Dermis blood vessel endothelial cell (primary cell): ENCODE measurements around the gene RETREG2. TPM values are rescaled to one million over a fixed set of nuclear protein-coding genes. Genes with fewer than 3 reads are reported as not detected.
A peak's percentile ranks its signal among the peaks of the same experiment; 100 is the strongest.
"Not testable (repeated sequence)": the region's sequence is repeated elsewhere in the genome, so short reads cannot be mapped to it uniquely, and the experiment has no call there.

Experiments
- DNase-seq: peaks from one replicate; pipeline ENCODE4 v3.0.0; 2010
- total RNA-seq: library from RNA; depleted of rRNA; stranded (reverse); fragments of >200 nt; gene quantifications from 2 replicates; pipeline ENCODE4 v1.2.3, GENCODE V29; 2014

Gene RETREG2
- total RNA-seq, 1 donor from 2014 or later, result 75.4 TPM

DNA sequence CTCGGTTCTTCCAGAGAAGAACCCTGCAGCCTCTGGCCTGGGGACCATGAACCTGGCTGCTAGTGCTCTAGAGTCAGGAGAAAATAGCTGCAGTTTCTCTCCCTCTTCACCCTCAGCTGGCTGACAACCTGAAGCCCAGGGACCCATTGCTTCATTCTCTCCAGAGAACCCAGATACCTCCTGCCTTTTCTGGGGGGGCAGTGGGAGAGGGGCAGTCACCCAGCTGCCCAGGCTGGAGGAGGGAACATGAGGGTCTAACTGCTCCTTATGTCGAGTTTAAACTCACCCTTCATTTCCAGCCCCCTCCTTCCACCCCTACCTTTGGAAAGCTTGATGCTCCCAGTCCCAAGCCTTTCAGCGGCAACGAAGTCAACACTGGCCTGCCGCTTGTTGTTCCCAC lies 20.9 kb downstream of the RETREG2 start:
- no peak for DNase-seq

DNA sequence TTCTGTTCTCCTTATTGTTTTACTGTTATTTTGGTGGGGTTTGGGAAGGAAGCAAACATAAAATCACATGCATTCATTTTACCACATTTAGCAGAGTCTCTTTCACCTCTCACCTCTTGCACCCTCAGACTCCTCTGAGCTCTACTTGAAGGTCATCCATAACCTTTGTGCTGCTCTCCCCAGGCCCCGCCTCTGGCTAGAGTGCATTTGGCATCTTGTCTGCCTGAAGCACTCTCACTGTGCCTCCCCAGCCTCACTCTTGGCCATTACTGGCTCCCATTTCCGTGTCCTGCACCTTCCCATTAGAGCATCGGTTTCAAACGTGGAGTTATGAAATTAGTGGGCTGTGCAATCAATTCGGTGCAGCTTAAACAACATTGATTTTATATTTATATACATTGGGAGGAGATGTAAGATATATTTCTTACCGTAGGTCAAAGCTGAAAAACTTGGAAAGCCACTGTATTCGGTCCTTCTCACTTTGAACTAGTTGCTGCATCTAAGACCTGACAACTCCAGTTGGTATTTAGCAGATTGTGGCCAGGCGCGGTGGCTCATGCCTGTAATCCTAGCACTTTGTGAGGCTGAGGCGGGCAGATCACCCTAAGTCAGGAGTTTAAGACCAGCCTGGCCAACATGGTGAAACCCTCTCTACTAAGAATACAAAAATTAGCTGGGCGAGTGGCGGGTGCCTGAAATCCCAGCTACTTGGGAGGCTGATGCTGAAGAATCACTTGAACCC lies 21.6 kb downstream of the RETREG2 start:
- no peak for DNase-seq

DNA sequence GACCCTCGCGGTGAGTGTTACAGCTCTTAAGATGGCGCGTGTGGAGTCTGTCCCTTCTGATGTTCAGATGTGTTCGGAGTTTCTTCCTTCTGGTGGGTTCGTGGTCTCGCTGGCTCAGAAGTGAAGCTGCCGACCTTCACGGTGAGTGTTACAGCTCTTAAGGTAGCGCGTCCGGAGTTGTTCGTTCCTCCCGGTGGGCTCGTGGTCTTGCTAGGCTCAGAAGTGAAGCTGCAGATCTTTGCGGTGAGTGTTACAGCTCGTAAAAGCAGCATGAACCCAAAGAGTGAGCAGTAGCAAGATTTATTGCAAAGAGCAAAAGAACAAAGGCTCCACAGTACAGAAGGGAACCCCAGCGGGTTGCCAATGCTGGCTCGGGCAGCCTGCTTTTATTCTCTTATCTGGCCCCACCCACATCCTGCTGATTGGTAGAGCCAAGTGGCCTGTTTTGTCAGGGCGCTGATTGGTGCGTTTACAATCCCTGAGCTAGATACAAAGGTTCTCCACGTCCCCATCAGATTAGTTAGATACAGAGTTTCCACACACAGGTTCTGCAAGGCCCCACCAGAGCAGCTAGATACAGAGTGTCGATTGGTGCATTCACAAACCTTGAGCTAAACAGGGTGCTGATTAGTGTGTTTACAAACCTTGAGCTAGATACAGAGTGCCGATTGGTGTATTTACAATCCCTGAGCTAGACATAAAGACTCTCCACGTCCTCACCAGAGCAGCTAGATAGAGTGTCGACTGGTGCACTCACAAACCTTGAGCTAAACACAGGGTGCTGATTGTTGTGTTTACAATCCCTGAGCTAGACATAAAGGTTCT lies 22.6 kb downstream of the RETREG2 start:
- DNase-seq, result not testable (repeated sequence)

DNA sequence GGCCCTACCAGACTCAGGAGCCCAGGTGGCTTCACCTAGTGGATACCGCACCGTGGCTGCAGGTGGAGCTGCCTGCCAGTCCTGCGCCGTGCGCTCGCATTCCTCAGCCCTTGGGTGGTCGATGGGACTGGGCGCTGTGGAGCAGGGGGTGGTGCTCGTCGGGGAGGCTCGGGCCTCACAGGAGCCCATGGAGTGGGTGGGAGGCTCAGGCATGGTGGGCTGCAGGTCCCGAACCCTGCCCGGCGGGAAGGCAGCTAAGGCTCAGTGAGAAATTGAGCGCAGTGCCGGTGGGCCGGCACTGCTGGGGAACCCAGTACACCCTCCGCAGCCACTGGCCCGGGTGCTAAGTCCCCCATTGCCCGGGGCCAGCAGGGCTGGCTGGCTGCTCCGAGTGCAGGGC lies 23.3 kb downstream of the RETREG2 start:
- DNase-seq, result not testable (repeated sequence)

DNA sequence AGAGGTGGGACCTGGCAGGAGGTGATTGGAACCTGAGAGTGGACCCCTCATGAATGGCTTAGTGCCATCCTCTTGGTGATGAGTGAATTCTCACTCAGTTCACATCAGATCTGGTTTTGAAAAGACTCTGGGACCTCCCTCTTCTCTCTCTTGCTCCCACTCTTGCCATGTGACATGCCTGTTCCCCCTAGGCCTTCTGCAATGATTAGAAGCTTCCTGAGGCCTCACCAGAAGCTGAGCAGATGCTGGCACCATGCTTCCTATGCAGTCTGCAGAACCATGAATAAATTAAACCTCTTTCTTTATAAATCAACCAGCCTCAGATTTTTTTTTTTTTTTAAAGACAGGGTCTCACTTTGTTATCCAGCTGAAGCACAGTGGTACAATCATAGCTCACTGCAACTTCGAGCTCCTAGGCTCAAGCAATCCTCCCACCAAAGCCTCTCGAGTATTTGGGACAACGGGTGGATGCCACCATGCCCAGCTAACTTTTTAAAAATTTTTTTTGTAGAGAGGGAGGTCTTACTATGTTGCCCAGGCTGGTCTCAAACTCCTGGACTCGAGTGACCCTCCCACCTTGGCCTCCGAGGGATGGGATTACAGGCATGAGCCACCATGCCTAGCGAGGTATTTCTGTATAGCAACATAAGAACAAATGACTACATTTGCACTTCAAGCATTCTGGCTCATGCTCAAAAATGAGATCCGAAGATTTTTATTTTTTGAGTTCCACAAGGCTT lies 26.5 kb downstream of the RETREG2 start:
- no peak for DNase-seq

DNA sequence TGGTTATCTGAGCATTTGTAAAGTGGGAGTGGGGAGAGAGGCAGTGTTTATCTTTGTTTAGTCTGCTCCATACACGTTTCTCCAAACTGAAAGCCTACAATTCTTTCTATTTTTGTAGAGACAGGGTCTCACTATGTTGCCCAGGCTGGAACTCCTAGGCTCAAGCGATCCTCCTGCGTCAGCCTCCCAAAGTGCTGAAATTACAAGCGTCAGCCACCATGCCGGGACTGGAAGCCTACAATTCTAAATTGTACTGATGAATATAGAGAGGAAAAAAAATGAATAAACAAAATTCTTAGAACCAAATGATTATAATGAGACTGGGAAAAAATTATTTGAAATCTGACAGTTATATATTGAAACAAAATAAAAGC lies 27.1 kb downstream of the RETREG2 start:
- no peak for DNase-seq

DNA sequence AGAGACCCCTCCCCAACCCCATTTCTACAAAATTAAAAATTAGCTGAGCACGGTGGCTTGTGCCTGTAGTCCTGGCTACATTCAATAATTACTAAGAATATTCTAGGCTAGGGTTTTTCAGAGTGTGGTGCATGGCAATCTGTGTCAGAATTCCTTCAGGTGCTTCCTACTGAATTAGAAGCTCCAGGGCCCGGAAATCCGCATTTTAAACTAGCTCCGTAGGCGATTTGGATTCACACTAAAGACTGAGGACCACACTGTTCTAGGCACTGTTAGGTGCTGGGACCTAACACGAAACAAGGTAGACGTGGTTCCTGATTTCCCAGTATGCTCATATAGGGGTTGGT lies 27.9 kb downstream of the RETREG2 start:
- no peak for DNase-seq

DNA sequence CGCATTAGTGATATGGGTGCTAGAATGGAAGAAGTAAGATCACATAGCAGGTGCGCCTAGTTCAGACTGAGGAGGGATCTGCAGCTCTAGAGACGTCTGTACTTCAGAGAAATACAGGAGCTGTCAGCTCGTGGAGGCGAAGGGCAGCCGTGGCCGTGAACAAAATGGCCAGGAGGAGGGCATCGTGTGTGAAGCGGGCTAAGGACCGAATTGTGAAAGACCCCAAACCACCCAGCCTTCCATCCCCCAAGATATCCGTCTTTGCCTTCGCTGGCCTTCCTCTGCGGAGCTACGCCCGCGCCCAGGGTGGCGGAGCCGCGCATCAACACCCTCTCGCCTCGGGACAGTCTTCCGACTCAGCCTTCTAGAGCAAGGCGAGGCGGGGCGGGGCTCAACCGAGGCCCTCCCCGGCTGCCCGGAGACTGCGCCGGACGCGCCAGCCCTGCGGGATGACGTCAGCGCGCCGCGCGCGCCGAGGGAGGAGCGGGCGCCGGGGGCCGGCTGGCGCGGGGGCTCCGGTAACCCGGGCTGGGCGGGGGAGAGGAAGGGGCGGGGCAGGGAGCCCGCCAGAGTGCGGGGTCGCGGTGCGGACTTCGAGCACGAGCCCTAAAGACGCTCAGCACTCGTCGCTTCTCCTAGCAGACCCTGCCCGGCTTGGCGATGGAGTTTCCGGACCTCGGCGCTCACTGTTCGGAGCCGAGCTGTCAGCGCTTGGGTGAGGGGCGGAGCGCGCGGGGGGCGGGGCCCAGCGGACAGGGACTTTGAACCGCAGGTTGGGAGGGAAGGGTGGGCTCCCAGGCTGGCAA lies 28.5 kb downstream of the RETREG2 start, which contains the start of gene ZFAND2B:
Gene ZFAND2B, plus strand, starts transcription at position 455 of the 806 bp plus-strand sequence. Its CDS starts 206 bp downstream, at position 661.
- peak; percentile 96 for DNase-seq

DNA sequence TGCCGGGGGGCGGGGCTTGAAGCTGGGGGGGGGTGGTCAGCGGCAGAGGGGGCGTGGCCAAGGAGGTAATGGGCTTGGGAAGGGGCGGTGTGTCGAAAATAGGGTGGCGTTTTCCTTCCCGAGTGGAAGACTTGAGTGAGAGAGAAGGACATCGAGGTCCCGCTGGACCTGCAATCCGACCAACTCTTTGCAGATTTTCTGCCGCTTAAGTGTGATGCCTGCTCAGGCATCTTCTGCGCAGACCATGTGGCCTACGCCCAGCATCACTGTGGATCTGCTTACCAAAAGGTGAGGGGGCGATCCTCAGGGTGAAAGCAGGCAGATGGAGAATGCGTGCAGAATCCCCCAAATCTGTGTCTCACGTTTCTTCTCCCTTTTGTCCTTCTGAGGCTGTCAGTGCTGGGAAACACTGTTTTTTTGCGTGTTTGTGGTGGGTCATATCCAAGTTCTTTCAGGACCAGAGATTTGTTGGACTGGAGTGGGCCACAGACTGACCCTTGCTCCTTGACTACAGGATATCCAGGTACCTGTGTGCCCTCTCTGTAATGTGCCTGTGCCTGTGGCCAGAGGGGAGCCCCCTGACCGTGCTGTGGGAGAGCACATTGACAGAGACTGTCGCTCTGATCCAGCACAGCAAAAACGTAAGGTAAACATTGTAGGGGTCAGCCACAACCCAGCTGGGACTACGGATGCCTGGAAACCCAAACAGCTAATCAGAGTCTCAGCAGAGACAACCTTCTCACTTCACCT lies 29.2 kb downstream of the RETREG2 start:
- DNase-seq, result peak; percentile 7

DNA sequence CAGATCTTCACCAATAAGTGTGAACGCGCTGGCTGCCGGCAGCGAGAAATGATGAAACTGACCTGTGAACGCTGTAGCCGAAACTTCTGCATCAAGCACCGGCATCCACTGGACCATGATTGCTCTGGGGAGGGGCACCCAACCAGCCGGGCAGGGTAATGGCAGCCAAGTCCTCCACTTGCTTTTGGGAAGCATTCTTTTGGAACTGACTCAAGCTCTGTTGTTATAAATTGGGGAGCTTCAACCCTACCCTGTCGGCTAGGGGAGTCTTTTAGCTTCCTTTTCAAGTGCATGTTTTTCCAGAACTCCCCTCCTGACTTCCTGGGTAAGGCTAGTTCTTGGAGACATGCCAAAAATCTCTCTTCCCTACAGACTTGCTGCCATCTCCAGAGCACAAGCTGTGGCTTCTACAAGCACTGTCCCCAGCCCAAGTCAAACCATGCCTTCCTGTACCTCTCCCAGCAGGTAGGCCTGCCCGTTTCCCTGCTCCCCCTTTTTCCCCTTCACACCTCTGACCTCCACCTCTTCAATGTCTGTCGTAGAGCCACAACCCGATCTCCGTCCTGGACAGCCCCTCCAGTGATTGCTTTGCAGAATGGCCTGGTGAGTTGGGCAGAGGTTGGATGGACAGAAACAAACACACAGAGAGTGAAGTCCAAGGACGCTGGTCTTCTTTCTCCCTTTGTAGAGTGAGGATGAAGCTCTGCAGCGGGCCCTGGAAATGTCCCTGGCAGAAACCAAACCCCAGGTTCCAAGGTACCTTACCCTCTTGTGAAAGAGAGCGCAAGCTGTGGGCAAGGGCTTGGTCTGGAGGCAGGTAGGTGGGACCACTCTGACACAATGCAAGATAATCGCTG lies 30.0 kb downstream of the RETREG2 start:
- DNase-seq, result peak; percentile 45

DNA sequence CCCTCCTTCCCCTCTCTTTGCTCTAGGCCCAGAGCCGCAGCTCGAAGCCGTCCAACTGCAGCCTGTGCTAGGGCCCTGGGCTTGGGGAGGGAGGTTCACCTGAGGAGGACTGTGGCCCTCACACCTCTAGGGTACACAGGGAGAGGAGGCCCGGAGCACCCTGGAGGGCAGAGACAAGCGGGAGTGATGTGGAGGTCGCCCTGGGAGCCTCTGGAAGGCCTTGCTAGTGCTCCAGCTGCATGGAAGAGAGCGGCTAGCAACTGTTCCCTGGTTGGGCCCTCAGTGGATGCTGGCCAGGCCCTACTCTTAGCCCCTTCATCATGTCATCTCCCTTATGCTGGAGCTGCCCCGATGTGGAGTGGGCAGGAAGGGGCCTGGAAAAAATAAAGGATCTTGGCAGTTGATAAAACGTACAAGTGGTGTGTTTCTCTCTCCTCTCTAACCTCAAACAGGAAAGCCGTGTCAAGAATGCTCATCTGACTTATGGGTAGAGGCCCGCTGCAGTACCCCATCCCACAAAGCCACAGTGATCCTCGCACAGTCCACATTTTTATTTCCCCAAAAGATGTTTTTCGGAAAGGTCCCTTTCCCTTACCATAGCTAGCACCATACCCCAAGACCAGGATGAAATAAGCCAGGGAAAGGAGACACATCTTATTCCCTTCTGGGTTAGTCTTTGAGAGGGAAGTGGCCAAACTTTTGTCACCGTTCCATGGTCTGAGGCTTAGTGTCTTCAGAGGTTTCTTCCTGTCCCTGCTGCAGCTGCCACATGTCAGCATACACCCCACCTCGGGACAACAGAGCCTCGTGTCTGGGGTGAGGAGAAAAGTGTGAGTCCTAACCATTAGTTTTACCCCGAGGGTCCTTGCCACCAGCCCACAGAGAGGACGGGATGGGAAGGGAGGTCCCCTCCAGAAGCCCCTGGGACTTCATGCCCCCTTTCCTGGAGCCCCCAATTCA lies 31.4 kb downstream of the RETREG2 start:
- DNase-seq, result no peak

DNA sequence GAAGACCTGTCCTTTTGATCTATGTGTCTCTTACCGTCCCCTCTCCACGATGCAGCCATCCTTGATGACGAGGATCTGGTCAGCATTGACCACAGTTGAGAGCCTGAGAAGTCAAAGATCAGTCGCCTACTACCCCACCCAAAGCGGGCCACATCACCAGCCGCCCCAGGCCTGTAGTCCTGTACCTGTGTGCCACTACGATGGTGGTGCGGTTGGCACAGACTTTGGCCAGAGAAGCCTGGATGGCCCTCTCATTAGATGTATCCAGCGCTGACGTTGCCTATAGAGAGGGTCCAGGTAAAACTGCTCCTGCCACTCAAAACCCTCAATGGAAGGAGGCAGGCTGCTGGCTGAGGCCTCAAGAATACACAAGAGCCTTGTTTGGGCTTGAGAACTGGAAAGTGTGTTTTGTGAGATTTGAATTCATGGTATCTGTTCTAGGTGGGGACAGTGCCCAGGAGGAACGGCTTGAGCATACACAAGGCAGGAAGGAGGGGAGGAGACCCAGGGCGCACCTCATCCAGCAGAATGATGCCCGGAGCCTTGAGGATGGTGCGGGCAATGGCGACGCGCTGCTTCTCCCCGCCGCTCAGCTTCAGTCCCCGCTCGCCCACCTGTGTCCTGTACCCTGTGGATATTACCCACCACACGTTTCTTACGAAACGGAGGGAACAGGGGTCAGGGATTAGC lies 32.3 kb downstream of the RETREG2 start:
- DNase-seq, result no peak

DNA sequence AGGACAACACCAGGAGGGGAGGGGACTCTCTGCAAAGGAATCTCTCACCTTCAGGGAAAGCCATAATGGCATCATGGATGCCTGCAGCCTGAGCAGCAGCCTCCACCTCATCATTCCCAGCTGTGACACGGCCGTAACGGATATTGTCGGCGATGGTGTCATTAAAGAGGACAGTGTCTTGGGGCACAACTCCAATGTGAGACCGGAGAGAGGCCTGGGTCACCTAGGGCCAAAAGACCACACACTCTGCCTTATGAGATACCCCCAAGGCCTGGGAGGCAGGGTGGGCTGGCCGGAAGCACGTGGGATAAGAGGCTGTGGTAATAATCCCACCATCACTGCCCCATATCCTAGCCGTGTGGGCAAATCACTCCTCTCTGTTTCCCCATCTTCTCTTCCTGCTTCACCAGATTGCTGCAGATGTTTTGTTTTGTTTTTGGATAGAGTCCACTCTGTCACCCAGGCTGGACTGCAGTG lies 32.8 kb downstream of the RETREG2 start:
- DNase-seq, result no peak

DNA sequence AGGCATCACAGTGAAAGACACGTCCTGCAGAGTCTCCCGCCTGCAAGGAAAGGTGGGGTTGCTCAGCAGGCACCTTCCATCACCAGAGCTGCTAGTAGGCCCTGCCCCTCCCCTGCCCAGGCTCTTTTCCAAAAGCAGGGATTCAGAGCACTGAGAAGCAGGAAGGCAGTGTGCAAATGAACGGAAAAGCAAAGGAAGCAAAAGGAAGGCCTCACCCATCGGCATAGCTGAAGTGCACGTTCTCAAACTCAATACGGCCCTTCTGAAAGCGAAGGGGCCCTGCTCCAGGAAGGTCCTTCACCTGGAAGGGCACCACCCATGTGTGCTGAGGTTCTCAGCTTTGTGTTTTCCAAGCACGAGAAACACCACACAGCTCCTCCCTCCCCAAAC lies 34.9 kb downstream of the RETREG2 start:
- DNase-seq, result no peak

DNA sequence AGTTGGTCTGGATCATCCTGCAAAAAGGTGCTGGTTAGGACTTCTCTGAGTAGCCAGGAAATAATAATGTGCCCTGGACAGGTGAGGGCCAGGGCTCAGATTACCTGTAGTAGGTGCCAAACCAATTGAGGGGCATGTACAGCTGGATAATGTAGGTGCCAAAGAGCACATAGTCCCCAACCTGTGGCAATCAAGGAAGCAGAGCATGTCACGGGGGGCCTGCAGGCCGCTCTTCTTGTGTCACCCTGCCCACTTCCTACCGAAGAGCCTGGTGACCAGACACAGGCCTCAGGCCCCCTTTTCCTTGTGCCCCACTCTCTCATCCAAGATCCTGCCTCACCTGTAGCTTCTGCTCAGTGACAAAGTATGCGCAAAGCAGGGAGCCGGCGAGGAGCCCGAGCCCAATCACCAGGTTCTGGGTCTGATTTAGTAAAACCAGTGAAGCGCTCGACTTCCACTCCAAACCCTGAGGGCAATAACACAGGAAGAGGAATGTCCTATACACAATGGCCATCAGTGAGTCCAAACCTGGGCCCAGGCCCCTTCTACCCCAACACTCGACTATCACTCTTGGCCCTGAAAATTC lies 35.5 kb downstream of the RETREG2 start:
- DNase-seq, result no peak

DNA sequence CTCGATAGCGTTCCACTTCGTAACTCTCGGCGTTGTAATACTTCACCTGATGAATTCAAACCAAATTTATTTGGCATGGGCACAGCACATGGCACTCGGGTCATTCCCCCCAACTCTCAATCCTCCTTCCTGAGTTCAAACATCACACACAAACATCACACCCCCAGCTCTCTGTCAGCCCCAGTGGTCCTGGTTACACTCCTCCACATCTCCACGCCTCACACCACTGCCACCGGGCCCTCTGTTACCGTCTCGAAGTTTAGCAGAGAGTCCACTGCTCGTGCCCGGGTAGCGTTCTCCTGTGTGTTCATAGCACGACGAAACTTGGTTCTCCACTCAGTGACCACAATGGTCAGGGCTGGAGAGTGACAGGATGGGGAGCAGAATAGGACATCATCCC lies 36.1 kb downstream of the RETREG2 start:
- no peak for DNase-seq

DNA sequence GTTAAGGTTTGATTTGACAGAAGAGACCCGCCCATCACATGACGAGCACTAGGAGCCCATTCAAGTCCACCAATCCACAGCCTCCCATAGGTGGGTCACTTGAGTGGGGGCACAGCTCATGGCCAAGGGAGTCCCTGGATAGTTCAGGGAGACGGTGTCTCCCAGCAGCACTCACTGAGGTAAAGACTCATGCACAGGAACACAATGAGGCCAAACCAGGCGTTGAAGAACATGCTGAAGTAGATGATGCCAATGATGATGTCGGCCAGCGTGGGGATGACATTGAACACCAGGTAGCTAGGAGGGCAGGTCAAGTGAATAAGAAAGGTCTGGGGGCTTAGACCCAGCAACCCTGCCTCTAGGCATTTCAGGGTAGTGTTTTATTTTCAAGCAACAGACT lies 36.7 kb downstream of the RETREG2 start:
- no peak for DNase-seq

DNA sequence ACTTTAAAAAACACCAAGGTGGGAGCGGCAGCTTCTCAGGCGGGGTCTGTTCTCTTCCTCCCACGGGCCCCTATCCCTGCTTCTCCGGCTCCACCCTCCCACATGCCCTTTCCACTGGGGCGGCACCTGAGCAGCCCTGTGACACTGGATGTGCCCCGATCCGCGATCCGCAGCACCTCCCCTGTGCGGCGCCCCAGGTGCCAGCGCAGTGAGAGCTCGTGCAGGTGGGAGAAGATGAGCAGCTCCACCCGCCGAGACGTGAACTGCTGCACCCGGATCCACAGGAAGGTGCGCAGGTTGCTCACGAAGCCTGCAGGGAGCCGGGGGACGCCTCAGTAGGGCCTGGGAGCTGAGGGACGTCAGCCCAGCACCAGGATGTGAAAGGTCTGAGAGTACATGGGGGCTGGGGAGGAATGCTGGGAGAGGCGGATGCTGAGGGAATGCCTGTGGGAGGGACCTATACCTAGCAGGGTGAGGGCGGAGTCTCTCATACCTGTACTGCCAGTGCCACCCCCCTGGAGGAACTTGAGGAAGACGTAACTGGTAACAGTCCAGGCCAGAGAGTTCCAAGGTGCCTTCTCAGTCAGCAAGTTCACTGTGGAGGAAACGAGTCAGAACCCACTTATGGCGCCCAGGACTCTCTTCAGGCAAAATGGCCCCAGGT lies 37.9 kb downstream of the RETREG2 start:
- no peak for DNase-seq
